Stimulated activated CD4-positive, alpha-beta T cell treated with anti-CD3 and anti-CD28 coated beads, TNF-alpha, amount 100 ng/mL, for 48 hours (primary cell): ENCODE data around the gene PACSIN2.

Experiments used
- DNase-seq, 3 donors: peaks; one replicate each; pipeline ENCODE4 v3.0.0-alpha.2; 2020; ENCODE audit warnings: low read depth in 3 of 3

Gene PACSIN2

GRCh38 chr22:42821386-42821785, 193.6 kb downstream of the PACSIN2 start:
- DNase-seq, result no peak

DNA sequence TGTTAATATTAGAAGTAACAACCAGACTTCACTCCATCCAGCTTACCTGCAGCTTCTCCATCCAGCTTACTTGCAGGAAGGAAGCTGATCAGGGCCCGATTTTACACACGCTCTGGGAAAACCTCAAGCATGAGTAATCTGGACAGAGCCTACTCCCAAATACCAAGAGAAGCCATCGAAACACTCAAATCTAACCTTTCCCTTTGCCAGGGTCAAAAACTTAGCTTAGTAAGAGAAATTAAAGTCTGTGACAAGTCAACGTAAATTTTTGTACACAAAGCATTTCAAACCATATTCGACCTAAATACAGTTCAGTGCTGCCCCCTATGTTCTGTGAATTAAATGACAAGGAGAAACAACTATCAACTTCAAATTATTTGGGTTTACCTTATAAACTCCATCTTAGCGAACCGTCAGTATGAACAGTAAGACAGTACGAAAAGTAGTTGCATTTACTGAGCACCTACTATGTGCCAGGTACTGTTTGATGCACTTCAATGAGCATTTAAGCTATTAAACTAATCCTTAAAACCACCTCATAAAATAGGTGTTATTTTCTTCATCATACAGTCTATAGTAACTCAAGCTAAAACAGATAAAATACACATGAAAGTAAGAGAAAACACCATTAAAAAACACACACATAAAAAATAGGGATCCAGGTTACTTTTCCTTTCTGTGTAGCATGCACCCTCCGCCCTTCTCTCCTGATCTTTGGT, 194.7 kb downstream of the PACSIN2 start:
- no peak for DNase-seq
